Kidney capillary endothelial cell (primary cell): ENCODE measurements around the gene SLC25A47.
"Not testable (repeated sequence)": the region's sequence is repeated elsewhere in the genome, so short reads cannot be mapped to it uniquely, and the experiment has no call there.

Experiments
- DNase-seq: peaks from one replicate; pipeline ENCODE4 v3.0.0-alpha.2; 2018; ENCODE audit warnings: low spot score

The SLC25A47 gene

DNA sequence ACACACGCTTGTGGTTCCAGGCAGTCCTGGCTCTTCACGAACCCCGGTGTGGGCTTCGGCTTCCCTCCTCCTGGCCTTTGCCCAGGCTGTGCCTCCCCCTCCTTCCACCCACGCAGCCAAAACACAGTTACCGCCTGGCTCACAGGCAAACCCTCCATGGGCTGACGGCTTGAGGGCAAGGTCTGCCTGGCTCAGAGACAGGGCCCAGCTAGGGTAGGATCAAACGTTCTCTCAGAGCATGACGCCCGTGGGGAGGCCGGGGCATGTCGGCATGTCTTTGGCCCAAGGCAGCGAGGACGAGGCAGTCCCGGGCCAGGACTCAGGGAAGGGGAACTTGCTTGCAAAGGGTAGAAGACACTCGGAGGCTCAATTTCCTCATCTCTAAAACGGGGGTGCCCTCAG is 2.1 kb downstream of the SLC25A47 start:
- DNase-seq = no peak

DNA sequence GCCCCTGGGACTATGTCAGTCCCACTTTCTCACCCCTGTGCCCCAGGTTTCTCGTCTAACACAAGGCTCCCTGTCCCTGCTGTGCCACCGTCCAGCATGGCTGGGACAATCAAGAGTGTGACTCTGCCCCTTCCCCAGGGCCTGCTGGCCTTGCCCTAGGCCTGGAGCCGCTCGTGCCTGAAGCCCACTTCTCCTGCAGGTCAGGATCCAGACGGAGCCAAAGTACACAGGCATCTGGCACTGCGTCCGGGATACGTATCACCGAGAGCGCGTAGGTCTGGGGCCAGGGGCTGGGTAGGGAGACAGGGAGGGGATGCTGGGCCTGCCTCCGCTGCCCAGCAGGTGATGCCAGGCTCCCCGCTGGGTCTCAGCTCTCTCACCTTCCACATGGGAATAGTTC is 2.8 kb downstream of the SLC25A47 start:
- no peak for DNase-seq

DNA sequence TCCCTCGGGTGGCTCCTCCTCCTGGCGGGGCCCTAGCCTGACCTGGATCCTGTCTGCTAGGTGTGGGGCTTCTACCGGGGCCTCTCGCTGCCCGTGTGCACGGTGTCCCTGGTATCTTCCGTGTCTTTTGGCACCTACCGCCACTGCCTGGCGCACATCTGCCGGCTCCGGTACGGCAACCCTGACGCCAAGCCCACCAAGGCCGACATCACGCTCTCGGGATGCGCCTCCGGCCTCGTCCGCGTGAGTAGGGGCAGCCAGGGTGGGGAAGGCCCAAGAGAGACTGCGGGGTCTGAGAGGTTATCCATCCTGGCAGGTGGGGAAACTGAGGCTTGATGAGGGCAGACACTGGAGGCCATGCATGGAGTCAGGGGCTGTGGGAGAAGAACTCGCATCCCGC is 4.0 kb downstream of the SLC25A47 start:
- no peak for DNase-seq

DNA sequence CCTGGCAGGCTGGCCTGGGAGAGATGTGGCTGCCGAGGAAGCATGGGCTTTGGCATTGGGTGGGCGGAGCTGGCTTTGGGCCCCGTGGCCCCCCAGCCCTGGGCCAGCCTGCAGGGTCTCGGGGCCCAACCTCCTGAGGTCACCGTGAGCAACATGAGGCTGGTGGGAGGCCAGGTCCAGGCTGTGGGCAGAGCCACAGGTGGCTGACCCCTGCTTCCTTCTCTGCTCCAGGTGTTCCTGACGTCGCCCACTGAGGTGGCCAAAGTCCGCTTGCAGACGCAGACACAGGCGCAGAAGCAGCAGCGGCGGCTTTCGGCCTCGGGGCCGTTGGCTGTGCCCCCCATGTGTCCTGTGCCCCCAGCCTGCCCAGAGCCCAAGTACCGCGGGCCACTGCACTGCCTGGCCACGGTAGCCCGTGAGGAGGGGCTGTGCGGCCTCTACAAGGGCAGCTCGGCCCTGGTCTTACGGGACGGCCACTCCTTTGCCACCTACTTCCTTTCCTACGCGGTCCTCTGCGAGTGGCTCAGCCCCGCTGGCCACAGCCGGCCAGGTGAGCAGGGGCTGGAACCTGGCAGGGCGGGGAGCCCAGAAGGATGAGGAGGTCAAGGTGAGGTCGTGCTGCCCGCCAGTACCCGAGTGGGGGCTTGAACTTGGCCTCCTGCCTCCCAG is 5.5 kb downstream of the SLC25A47 start:
- DNase-seq = no peak

DNA sequence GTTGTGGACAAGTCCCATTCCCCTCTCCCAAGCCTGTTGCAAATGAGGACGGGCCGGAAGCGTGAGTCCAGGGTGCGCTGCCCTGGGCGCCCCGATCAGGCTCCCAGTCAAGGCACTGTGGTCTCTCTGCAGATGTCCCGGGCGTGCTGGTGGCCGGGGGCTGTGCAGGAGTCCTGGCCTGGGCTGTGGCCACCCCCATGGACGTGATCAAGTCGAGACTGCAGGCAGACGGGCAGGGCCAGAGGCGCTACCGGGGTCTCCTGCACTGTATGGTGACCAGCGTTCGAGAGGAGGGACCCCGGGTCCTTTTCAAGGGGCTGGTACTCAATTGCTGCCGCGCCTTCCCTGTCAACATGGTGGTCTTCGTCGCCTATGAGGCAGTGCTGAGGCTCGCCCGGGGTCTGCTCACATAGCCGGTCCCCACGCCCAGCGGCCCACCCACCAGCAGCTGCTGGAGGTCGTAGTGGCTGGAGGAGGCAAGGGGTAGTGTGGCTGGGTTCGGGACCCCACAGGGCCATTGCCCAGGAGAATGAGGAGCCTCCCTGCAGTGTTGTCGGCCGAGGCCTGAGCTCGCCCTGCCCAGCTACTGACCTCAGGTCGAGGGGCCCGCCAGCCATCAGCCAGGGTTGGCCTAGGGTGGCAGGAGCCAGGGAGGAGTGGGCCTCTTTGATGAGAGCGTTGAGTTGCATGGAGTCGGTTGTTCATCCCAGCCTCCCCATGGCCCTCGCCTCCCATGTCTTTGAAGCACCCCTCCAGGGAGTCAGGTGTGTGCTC is 6.3 kb downstream of the SLC25A47 start:
- DNase-seq = no peak

DNA sequence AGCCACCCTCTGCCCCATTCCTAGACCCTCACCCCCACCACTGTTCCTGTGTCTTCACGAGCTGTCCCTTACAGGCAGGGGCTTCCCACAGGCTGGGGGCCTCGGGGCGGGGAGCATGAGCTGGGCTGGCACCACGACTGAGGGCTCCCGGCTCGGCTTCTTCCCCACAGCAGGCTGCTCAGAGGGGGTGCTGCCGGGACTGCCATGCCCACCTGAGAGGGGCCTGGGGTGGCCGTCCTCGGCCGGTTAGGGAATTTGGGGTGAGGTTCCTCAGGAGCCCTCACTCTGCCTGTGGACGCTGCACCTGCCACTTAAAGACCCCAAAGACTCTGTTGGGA is 6.8 kb downstream of the SLC25A47 start:
- no peak for DNase-seq

DNA sequence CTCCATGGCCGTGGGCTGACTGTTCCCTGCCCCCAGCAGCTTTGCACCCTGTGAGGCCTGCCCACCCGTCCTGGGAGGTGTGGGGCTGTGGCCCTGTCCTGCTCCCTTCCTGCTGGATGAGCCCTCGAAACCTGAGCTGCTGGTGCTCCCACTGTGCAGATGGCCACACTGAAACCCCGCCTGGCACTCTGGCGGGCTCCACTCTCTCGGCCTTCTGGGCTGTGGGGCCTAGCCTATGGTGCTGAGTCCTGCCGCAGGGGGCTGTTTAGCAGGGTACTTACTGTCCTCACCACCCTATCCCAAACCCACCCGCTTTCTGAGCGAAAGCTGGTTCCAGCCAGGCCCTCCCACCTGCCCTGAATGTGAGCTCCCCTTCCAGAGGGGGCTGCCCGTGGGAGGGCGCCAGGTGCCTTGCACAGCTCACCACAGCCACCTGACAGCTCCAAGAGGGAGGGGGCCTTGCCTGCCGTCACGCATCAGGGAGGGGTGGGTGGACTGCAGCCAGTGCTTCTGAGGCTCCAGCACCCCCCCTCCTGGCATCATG is 7.3 kb downstream of the SLC25A47 start:
- DNase-seq = no peak

DNA sequence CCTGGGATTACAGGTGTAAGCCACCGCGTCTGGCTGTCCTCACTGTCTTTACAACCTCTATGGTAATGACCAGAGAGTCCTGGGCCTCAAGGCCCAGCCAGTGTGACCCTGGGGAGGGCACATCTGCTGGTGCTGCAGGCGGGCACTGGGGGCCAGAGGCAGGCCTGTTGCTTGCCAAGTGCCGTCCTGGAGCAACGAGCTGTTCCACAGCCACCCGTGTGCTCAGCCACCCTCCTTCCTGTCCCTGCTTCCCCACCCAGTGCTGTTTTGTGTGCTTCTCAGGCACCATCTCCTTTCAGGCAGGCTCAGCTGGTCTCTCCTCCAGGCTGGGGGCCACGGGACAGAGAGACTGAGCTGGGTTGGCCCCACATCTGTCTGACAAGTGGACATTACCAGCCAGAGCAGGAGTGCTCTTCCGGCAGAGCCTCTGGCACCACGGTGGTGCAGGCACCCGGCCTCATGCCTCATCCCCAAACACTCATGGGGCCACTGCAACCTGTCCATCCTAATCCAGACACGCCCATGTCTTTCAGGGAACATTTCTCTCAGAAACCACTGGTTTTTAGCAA is 9.0 kb downstream of the SLC25A47 start:
- DNase-seq = no peak

DNA sequence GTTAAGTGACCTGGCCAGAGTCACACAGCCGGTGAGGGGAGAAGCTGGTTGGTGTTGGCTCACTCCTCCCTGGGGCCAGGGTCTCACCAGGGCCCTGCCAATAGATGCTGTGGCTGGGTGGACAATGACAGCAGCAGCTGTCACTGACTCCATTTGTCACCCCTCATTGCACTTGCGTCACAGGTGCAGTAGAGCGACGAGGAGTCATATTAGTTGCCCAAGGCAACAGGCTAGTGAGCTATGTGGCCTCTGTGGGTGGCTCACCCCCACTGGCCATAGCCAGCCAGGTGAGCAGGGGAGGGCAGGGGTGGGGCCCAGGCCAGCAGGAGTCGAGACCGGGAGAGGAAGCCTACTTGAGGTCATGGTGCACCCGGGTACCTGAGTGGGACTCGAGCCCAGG is 9.7 kb downstream of the SLC25A47 start:
- no peak for DNase-seq

DNA sequence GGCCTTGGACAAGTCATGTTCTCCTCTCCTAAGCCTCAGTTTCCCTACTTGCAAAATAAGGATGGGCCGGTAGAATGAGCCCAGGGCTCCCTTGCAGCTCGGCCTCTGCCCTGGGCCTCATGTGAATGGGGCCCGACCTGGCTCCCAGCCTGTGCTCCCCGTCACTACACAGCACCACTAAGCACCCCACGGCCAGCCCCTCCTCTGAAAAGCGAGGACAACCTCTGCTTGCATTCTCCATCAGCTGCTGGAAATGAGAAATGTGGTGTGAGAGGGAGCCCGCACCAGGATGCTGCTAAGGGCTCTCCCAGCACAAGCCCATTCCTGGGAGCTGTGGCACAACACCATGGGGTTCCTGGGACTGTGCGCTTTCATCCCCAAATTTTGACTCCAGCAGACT is 10.2 kb downstream of the SLC25A47 start:
- DNase-seq = no peak

DNA sequence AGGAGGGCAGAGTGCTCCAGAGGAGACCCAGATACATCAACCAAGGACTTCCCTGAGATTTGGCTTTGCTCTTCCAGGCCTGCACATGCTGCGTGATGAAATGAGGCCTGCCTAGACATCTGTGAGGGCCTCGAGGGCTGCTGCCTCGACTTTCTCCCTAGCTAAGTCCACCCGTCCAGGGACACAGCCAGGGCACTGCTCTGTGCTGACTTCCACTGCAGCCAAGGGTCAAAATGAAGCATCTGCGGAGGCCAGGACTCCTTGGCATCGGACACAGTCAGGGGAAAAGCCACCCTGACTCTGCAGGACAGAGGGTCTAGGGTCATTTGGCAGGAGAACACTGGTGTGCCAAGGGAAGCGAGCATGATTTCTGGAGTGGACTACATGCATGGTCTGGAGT is 10.7 kb downstream of the SLC25A47 start:
- DNase-seq = no peak

DNA sequence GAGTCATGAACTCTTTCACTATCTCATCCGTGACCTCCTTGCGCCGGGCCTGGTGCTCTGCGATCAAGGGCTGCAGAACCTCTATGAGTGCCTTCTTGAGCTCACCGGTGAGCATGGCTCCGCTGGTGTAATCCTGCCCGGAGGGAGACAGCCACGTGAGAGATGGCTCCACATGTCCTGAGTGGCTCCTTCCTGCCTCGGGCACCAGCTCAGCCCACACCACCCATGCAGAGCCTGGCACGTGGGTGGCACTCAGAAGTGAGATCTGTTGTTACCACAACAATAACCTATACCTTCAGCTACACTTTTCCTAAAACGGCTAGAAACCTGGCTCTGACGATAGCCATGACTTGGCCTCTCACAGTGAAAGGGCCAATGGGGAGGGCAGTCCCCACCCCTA is 11.8 kb downstream of the SLC25A47 start:
- DNase-seq = no peak

DNA sequence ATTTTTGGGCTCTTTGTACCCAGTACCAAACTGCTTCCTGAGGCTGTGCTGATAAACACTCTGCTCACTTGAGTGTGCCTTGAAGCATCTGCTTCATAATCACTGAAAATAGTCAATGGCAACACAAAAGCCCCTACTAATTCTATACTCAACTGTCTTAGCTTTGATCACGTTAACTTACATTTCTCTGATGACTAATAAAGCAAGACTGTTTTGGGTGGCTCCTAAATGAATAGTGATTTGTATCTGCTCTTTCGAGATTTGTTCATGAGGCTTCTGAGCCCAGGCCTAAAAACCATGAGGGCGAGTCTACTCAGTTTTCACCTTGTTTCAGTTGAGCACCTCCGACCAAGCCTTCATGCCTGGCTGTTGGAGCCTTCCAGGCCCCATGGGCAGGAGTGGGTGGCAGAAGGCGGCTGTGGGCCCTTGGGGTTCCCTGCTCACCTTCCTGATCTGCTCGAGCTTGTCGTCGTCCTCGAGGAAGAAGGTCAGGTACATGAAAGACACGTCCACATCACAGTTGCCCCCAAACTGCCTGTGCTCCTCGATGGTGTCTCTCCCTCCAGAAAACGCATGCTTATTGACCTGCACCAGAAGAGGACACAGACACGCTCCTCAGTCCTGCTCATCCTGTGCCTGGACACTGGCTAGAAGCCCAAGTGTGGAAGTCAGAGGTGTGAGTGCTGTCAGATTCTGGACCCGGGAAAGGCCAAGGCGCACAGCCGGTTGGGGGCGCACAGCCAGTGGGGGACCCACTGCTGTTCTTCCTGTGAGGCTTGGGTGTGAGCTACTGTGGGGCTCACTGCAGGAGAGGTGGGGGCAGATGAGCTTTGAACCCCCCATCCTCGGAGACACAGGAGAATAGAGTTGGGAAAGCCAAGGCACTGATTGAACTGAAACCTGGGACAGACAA is 13.7 kb downstream of the SLC25A47 start:
- DNase-seq = no peak

DNA sequence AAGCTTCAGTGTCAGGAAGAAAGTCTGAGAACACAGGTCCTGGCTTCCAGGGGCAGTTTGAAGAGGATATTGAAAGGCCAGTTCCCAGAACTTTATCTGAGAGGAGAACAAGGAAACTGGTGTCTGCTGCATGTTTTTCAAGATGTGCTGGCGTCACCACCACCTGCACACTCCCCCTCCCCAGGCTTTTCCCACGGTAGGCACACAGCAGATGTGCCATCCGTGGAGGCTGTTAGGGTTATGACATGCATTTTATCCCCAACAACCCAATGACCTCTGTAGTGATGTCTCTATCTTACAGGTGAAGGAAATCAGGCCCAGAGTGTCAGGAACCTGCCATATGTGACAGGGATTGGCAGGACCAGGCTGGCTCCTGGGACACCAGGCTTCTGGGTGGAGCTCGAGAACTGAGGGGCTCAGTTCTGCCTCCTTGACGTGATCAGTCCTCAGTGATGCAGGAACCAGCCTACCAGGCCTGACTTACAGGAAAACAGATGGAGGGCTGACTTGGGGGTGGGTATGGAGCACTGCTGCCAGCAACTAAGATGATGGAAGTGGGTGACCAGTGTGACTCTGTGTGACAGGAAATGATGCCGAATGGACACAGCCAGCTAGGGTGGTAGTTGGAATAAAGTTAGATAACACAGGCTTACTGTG is 16.8 kb downstream of the SLC25A47 start:
- DNase-seq = no peak

DNA sequence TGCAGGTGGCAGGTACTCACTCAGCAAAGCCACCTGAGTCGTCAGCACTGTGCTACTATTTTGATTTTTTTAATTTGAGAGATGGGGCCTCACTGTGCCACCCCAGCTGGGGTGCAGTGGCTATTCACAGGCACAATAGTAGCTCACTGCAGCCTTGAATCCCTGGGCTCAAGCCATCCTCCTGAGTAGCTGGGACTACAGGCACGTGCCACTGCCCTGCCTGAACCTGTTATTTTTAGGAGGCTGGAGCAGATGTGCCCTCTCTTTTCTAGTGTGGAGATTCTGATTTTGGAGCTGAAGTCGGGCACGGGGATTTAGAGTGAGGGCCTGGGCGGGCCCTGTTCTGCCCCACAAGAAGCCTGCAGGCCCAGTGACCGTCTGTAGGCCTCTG is 17.3 kb downstream of the SLC25A47 start:
- no peak for DNase-seq

DNA sequence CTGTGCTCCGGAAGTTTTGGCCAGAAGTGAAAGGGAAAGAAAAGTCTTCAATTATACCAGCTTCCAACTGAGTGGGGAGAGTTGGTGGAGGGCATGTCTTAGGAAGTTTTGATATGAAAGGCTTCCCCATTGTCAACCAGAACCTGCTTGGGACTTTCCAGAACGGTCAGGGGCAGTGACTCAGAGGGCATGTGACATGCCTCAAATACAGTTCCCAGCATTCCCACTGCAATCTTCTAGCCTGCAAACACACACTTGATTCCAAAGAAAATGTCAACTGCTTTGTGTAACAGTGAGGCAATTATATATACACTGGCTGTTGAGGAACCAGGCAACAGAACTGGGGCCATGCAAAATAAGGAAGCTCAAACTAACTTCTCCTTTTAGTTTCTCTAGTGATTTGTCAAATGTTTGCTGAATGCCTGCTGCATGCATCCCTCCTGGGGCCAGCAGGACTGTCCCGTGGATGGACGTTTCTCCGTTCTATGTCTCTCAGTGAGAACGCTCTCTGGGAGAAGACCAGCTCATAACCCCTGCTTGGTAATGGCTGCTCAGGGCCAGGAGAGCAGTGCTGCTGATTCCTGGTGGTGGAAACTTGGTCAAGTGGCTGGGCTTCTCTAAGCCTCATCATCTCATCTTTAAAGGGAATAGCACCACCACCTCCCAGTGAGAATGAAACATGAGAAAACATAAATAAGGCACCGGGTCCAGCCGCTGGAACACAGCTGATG is 18.3 kb downstream of the SLC25A47 start:
- peak; percentile 41 for DNase-seq

DNA sequence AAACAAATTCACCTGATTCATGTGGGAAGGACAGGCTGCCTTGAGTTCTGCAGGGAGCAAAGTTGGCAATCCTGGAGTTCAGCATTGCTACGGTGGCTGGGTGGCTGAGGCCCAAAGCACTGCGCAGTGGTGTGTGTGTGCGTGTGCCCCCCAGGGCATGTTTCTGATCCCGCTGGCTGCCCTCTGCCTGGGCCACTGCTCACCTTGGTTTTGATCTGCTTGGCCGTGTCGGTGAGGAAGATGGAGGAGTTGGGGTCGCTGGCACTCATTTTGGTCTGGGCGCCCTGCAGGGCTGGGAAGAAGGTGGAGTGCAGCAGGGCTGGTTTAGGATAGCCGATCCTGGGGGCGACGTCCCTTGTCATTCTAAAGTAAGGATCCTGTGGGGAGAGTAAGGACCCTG is 19.1 kb downstream of the SLC25A47 start:
- DNase-seq = no peak

DNA sequence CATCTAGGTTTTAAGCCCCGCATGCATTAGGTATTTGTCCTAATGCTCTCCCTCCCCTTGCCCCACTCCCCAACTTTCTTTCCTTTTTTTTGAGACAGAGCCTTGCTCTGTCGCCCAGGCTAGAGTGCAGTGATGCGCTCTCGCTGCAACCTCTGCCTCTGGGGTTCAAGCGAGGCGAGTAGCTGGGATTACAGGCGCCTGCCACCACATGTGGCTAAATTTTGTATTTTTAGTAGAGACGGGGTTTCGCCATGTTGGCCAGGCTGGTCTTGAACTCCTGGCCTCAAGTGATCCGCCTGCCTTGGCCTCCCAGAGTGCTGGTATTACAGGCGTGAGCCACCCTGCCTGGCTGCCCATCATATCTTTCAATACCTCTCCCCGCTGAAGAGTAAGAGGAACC is 19.7 kb downstream of the SLC25A47 start:
- DNase-seq = not testable (repeated sequence)

DNA sequence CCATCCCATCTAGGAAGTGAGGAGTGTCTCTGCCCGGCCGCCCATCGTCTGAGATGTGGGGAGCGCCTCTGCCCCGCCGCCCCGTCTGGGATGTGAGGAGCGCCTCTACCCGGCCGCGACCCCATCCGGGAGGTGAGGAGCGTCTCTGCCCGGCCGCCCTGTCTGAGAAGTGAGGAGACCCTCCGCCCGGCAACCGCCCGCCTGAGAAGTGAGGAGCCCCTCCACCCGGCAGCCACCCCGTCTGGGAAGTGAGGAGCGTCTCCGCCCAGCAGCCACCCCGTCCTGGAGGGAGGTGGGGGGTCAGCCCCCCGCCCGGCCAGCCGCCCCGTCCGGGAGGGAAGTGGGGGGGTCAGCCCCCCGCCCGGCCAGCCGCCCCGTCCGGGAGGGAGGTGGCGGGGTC is 21.5 kb downstream of the SLC25A47 start:
- not testable (repeated sequence) for DNase-seq

DNA sequence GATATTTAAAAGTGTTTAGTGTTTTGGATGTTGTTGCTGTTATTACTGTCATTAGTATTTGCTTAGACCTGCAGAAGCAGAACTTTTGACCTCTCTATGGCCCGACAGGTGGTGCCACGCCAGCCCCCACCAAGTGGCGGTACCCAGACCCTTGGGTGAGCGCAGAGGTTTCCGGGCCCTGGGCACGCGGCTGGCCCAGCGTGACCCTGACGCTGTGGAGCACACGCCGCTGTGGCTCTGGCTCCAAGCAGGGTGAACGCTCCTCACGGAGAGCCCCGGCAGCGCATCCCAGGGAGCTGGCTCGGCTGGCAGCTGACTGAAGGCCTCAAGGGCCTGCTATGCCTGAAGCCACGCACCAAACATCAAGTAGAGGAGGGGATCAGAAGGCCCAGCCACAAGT is 22.6 kb downstream of the SLC25A47 start:
- DNase-seq = no peak
